CD4-positive, alpha-beta memory T cell (primary cell): ENCODE results near the gene TP53I11. TPM values are rescaled to one million over a fixed set of nuclear protein-coding genes. Genes with fewer than 3 reads are reported as not detected.
A peak's percentile ranks its signal among the peaks of the same experiment; 100 is the strongest.

Source experiments
- CTCF ChIA-PET: fragments of 350-600 bp; sonication (Branson Sonifier 250); formaldehyde crosslinking; loops from one replicate; lab custom pipeline; 2021; ENCODE audit warnings: inconsistent platforms; ENCODE audit not compliant: partially characterized antibody; lab: Charles Lee
- POLR2A ChIA-PET: fragments of 350-600 bp; sonication (Branson Sonifier 250); formaldehyde crosslinking; loops from one replicate; lab custom pipeline; 2021; ENCODE audit not compliant: partially characterized antibody; lab: Charles Lee
- DNase-seq, 5 donors: peaks; one replicate each; pipeline versions ENCODE4 v3.0.0 to v3.0.0-alpha.2; 2020 to 2022; ENCODE audit warnings: mixed read lengths in 1 of 5
- H3K27ac ChIP-seq: one replicate; pipeline ENCODE4 v1.7.0; 2013; ENCODE audit warnings: low read depth, low read length
- H3K27me3 ChIP-seq: 2 replicates; pipeline ENCODE4 v1.7.0; 2013; ENCODE audit warnings: mild to moderate bottlenecking, low read length, moderate library complexity; ENCODE audit not compliant: insufficient read depth
- H3K36me3 ChIP-seq: 2 replicates; pipeline ENCODE4 v1.7.0; 2013; ENCODE audit warnings: mild to moderate bottlenecking, low read length, moderate library complexity; ENCODE audit not compliant: insufficient read depth
- H3K4me1 ChIP-seq: 2 replicates; pipeline ENCODE4 v1.7.0; 2013; ENCODE audit warnings: mild to moderate bottlenecking, low read length, moderate library complexity; ENCODE audit not compliant: insufficient read depth
- H3K4me3 ChIP-seq, 2 donors: one replicate each; pipeline ENCODE4 v1.7.0; 2013; ENCODE audit warnings: low read length in 2 of 2, mild to moderate bottlenecking in 1 of 2
- H3K9me3 ChIP-seq, 2 donors: one replicate each; pipeline ENCODE4 v1.7.0; 2013; ENCODE audit warnings: low read length in 2 of 2, control low read depth in 1 of 2; ENCODE audit not compliant: control insufficient read depth in 1 of 2
- H3K27ac Mint-ChIP-seq, 7 donors: one replicate each; pipeline ENCODE4 v1.8.0; 2020 to 2021; ENCODE audit warnings: mixed read lengths in 7 of 7, mild to moderate bottlenecking in 6 of 7, inconsistent platforms in 3 of 7, moderate library complexity in 3 of 7
- H3K27me3 Mint-ChIP-seq, 2 donors: one replicate each; pipeline ENCODE4 v1.8.0; 2020 to 2021; ENCODE audit warnings: mixed read lengths in 2 of 2
- H3K36me3 Mint-ChIP-seq, 2 donors: one replicate each; pipeline ENCODE4 v1.8.0; 2020 to 2021; ENCODE audit warnings: mixed read lengths in 2 of 2, inconsistent platforms in 1 of 2, mild to moderate bottlenecking in 1 of 2
- H3K4me1 Mint-ChIP-seq, 4 donors: one replicate each; pipeline ENCODE4 v1.8.0; 2020 to 2021; ENCODE audit warnings: mixed read lengths in 4 of 4, mild to moderate bottlenecking in 1 of 4
- H3K4me3 Mint-ChIP-seq, 8 donors: one replicate each; pipeline ENCODE4 v1.8.0; 2020 to 2021; ENCODE audit warnings: mixed read lengths in 8 of 8, mild to moderate bottlenecking in 7 of 8, moderate library complexity in 6 of 8, inconsistent platforms in 3 of 8
- H3K9me3 Mint-ChIP-seq, 8 donors: one replicate each; pipeline ENCODE4 v1.8.0; 2020 to 2021; ENCODE audit warnings: mixed read lengths in 8 of 8, mild to moderate bottlenecking in 5 of 8, inconsistent platforms in 3 of 8, moderate library complexity in 1 of 8
- intact Hi-C: fragments of 100-400 bp; cut with micrococcal nuclease; formaldehyde crosslinking; loops from one replicate; pipeline ENCODE4 v1.15.1; 2023
- polyA plus RNA-seq, 2 donors: library from polyadenylated mRNA; unstranded; fragments of 300-500 nt; fragmentation: Illumina TruSeq; gene quantifications; one replicate each; pipeline ENCODE4 v1.2.3, GENCODE V29; 2021
- total RNA-seq, 2 experiments: library from RNA; stranded (reverse); gene quantifications; one replicate each; pipeline ENCODE4 v1.2.3, GENCODE V29; 2021

TP53I11 gene
- total and polyA plus RNA-seq, 4 experiments from 2014 or later: 1.1 to 7.0 (median 5.1) TPM

GRCh38 chr11:44910591-44910990 is 40.1 kb downstream of the TP53I11 start:
- peak overlapping the region in 2 of 7 donors; percentile 67 to 85 for H3K27ac Mint-ChIP-seq
- Histone ChIP-seq H3K4me1 (peaks cover 7% of the 10 kb centered on the region), H3K27me3 (no peaks in the 10 kb centered on the region), H3K9me3 (no peaks in the 10 kb centered on the region), H3K27ac (no peak overlapping the region), H3K36me3 (no peaks in the 10 kb centered on the region), H3K4me3 (no peak overlapping the region)
- no peak for DNase-seq
- intact Hi-C loops: loop anchor here (2.0 kb wide), 1 partner anchor 136 kb away; no protein-coding TSS in a partner anchor
- no peaks in the 10 kb centered on the region for H3K9me3 Mint-ChIP-seq
- CTCF ChIA-PET: interaction anchor here (0.7 to 3.1 kb wide), 36 partner anchors 9 to 387 kb away, joined by 3 to 53 read pairs (median 5); partner anchors contain the start of gene CD82
- H3K27me3 Mint-ChIP-seq: no peaks in the 10 kb centered on the region
- POLR2A ChIA-PET: no interaction called here
- peaks cover 4 to 13% (median 9%) of the 10 kb centered on the region in 4 donors for H3K4me1 Mint-ChIP-seq
- H3K36me3 Mint-ChIP-seq: peaks cover 12 to 40% of the 10 kb centered on the region in 2 donors
- H3K4me3 Mint-ChIP-seq: no peak overlapping the region

GRCh38 chr11:44909557-44909956 is 41.1 kb downstream of the TP53I11 start:
- CTCF ChIA-PET: interaction anchor here (0.9 to 3.1 kb wide), 7 partner anchors 9 to 352 kb away, joined by 3 to 42 read pairs (median 4); no protein-coding TSS in a partner anchor
- Histone ChIP-seq H3K27ac (no peak overlapping the region), H3K4me1 (peaks cover 7% of the 10 kb centered on the region), H3K9me3 (no peaks in the 10 kb centered on the region), H3K36me3 (no peaks in the 10 kb centered on the region), H3K27me3 (no peaks in the 10 kb centered on the region), H3K4me3 (no peak overlapping the region)
- Mint-ChIP-seq H3K4me3 (no peak overlapping the region), H3K9me3 (no peaks in the 10 kb centered on the region), H3K36me3 (peaks cover 13 to 43% of the 10 kb centered on the region in 2 donors), H3K27ac (no peak overlapping the region), H3K27me3 (no peaks in the 10 kb centered on the region), H3K4me1 (peaks cover 4 to 17% (median 11%) of the 10 kb centered on the region in 4 donors)
- DNase-seq: no peak
- POLR2A ChIA-PET: no interaction called here
- intact Hi-C loops: no loop called here

GRCh38 chr11:44906649-44907048 is 44.0 kb downstream of the TP53I11 start:
- Histone ChIP-seq H3K27me3 (no peaks in the 10 kb centered on the region), H3K27ac (no peak overlapping the region), H3K4me3 (no peak overlapping the region), H3K9me3 (no peaks in the 10 kb centered on the region), H3K4me1 (peaks cover 7% of the 10 kb centered on the region), H3K36me3 (no peaks in the 10 kb centered on the region)
- intact Hi-C loops: no loop called here
- H3K27me3 Mint-ChIP-seq: no peaks in the 10 kb centered on the region
- DNase-seq: no peak
- peak overlapping the region in 4 of 7 donors; percentile 36 to 72 (median 55) for H3K27ac Mint-ChIP-seq
- no peaks in the 10 kb centered on the region for H3K9me3 Mint-ChIP-seq
- H3K4me3 Mint-ChIP-seq: no peak overlapping the region
- H3K4me1 Mint-ChIP-seq: peaks cover 4 to 17% (median 13%) of the 10 kb centered on the region in 4 donors
- CTCF ChIA-PET: interaction anchor here (1.0 to 1.2 kb wide), 3 partner anchors 29 to 278 kb away, joined by 3 read pairs; no protein-coding TSS in a partner anchor
- peaks cover 8 to 45% of the 10 kb centered on the region in 2 donors for H3K36me3 Mint-ChIP-seq
- POLR2A ChIA-PET: no interaction called here

- CTCF ChIA-PET: interaction anchor here (1.3 kb wide), 1 partner anchor 197 kb away, joined by 3 read pairs; no protein-coding TSS in a partner anchor
- intact Hi-C loops: no loop called here
- Histone ChIP-seq H3K4me3 (no peak overlapping the region), H3K4me1 (no peaks in the 10 kb centered on the region), H3K9me3 (no peaks in the 10 kb centered on the region), H3K27ac (no peak overlapping the region), H3K36me3 (no peaks in the 10 kb centered on the region), H3K27me3 (no peaks in the 10 kb centered on the region)
- Mint-ChIP-seq H3K27me3 (no peaks in the 10 kb centered on the region), H3K4me3 (no peak overlapping the region), H3K36me3 (peaks cover 4 to 38% of the 10 kb centered on the region in 2 donors), H3K9me3 (no peaks in the 10 kb centered on the region), H3K4me1 (peaks cover 0 to 9% (median 6%) of the 10 kb centered on the region in 4 donors), H3K27ac (peak overlapping the region in 4 of 7 donors; percentile 44 to 62 (median 50))
- POLR2A ChIA-PET: no interaction called here
- DNase-seq: no peak
These were observed 45.4 kb downstream of the TP53I11 start for GRCh38 chr11:44905131-44905866.

GRCh38 chr11:44904261-44905020 is 46.2 kb downstream of the TP53I11 start:
- ChIA-PET CTCF (interaction anchor here (1.0 to 1.3 kb wide), 2 partner anchors 23 to 198 kb away, joined by 3 read pairs; no protein-coding TSS in a partner anchor), POLR2A (no interaction called here)
- peaks cover 0 to 9% (median 8%) of the 10 kb centered on the region in 4 donors for H3K4me1 Mint-ChIP-seq
- H3K36me3 Mint-ChIP-seq: peaks cover 9 to 42% of the 10 kb centered on the region in 2 donors
- no peaks in the 10 kb centered on the region for H3K27me3 Mint-ChIP-seq
- intact Hi-C loops: no loop called here
- no peak overlapping the region for H3K4me3 ChIP-seq
- no peaks in the 10 kb centered on the region for H3K4me1 ChIP-seq
- no peaks in the 10 kb centered on the region for H3K9me3 ChIP-seq
- H3K4me3 Mint-ChIP-seq: no peak overlapping the region
- H3K27ac ChIP-seq: no peak overlapping the region
- DNase-seq: no peak
- H3K9me3 Mint-ChIP-seq: no peaks in the 10 kb centered on the region
- H3K27ac Mint-ChIP-seq: peak overlapping the region in 4 of 7 donors; percentile 51 to 85 (median 68)
- H3K36me3 ChIP-seq: no peaks in the 10 kb centered on the region
- no peaks in the 10 kb centered on the region for H3K27me3 ChIP-seq

- ChIA-PET POLR2A (no interaction called here), CTCF (interaction anchor here (1.0 to 4.4 kb wide), 3 partner anchors 8 to 286 kb away, joined by 3 to 21 read pairs (median 8); no protein-coding TSS in a partner anchor)
- Mint-ChIP-seq H3K4me1 (peaks cover 0 to 9% (median 8%) of the 10 kb centered on the region in 4 donors), H3K4me3 (no peak overlapping the region), H3K27me3 (no peaks in the 10 kb centered on the region), H3K27ac (peak overlapping the region in 2 of 7 donors; percentile 55 to 85), H3K9me3 (no peaks in the 10 kb centered on the region), H3K36me3 (peaks cover 17 to 46% of the 10 kb centered on the region in 2 donors)
- H3K9me3 ChIP-seq: no peaks in the 10 kb centered on the region
- no peaks in the 10 kb centered on the region for H3K4me1 ChIP-seq
- no peaks in the 10 kb centered on the region for H3K27me3 ChIP-seq
- no peak for DNase-seq
- no peaks in the 10 kb centered on the region for H3K36me3 ChIP-seq
- no peak overlapping the region for H3K4me3 ChIP-seq
- intact Hi-C loops: no loop called here
- no peak overlapping the region for H3K27ac ChIP-seq
These were observed 47.2 kb downstream of the TP53I11 start for GRCh38 chr11:44903518-44903917.
